ENCODE measurements around the gene TADA2A. TPM values are rescaled to one million over a fixed set of nuclear protein-coding genes. Genes with fewer than 3 reads are reported as not detected.
A peak's percentile ranks its signal among the peaks of the same experiment; 100 is the strongest.
"Not testable (repeated sequence)": the region's sequence is repeated elsewhere in the genome, so short reads cannot be mapped to it uniquely, and the experiment has no call there.

Gene TADA2A
- total and polyA plus RNA-seq, 7 experiments from 2014 or later = 7.4 to 41.3 (median 19.4) TPM

DNA sequence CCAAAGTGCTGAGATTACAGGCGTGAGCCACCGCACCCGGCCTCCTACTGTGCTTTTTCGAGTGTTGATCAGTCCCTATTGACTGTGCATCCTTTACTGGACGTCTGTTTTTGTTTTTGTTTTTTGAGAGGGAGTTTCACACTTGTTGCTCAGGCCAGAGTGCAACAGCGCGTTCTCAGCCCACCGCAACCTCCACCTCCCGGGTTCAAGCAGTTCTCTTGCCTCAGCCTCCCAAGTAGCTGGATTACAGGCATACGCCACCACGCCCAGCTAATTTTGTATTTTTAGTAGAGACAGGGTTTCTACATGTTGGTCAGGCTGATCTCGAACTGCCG is 1.4 kb downstream of the TADA2A start:
- POLR2A ChIA-PET; H3K27ac ChIP-seq (ENCODE audit: low read depth, low read length); H3K27me3 ChIP-seq (ENCODE audit: control insufficient read depth in 2 of 2, insufficient read depth in 2 of 2, low read length in 2 of 2); H3K9me3 ChIP-seq (ENCODE audit: control insufficient read depth in 2 of 3, low read length in 3 of 3); ATAC-seq; CTCF ChIA-PET; H3K9me3 Mint-ChIP-seq; H3K27me3 Mint-ChIP-seq; DNase-seq; H3K4me3 ChIP-seq (ENCODE audit: low read length): not testable (repeated sequence)
- Histone ChIP-seq H3K36me3 (ENCODE audit: control insufficient read depth in 2 of 3, insufficient read depth in 3 of 3, low read length in 3 of 3) (peaks cover 1 to 12% (median 4%) of the 10 kb centered on the region in 3 experiments), H3K4me1 (ENCODE audit: control insufficient read depth in 2 of 2, insufficient read depth in 2 of 2, low read length in 2 of 2) (peaks cover 5 to 11% of the 10 kb centered on the region in 2 donors)
- intact Hi-C loops (cut with micrococcal nuclease) = loop anchor here in 1 of 2 donors (10.0 kb wide), 1 partner anchor 803 kb away; the partner anchor contains the start of gene MRM1
- Mint-ChIP-seq H3K27ac (peak overlapping the region; percentile 25 to 98 (median 69)), H3K4me1 (peaks cover 12 to 51% (median 46%) of the 10 kb centered on the region in 7 donors), H3K36me3 (peaks cover 0 to 21% (median 0%) of the 10 kb centered on the region in 5 donors), H3K4me3 (peak overlapping the region; percentile 91 to 98 (median 95))

DNA sequence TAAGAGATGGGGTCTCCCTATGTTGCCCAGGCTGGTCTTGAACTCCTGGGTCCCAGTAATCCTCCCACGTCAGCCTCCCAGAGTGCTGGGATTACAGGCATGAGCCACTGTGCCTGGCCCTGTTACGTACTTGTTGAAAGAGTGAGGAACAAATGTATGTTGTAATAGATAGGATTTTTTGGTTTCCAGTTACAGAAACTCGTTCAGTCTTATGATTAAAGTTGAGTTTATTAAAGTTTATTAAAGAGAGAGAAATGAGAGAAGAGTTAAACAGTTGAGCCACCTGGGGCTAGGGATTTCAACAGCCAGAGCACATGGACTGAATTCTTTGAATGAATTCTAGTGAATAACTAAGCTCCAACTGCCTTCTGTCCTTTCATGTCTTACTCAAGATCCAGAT is 3.7 kb downstream of the TADA2A start:
- no peak overlapping the region for H3K4me3 ChIP-seq (ENCODE audit: low read length)
- H3K27me3 ChIP-seq (ENCODE audit: control insufficient read depth in 2 of 2, insufficient read depth in 2 of 2, low read length in 2 of 2) = no peaks in the 10 kb centered on the region
- ChIA-PET POLR2A (no interaction called here), CTCF (no interaction called here)
- Mint-ChIP-seq H3K4me3 (peak overlapping the region in 1 of 10 donors; percentile 58), H3K4me1 (peaks cover 14 to 50% (median 33%) of the 10 kb centered on the region in 7 donors), H3K9me3 (peaks cover 0 to 2% (median 0%) of the 10 kb centered on the region in 11 donors), H3K36me3 (peaks cover 10 to 32% (median 19%) of the 10 kb centered on the region in 5 donors), H3K27ac (peak overlapping the region in 2 of 9 donors; percentile 15 to 16), H3K27me3 (no peaks in the 10 kb centered on the region)
- no peaks in the 10 kb centered on the region for H3K9me3 ChIP-seq (ENCODE audit: control insufficient read depth in 2 of 3, low read length in 3 of 3)
- intact Hi-C loops (cut with micrococcal nuclease) = no loop called here
- DNase-seq (no peak), ATAC-seq (no peak)
- H3K36me3 ChIP-seq (ENCODE audit: control insufficient read depth in 2 of 3, insufficient read depth in 3 of 3, low read length in 3 of 3) = peaks cover 7 to 30% (median 8%) of the 10 kb centered on the region in 3 experiments
- H3K4me1 ChIP-seq (ENCODE audit: control insufficient read depth in 2 of 2, insufficient read depth in 2 of 2, low read length in 2 of 2) = peaks cover 5 to 8% of the 10 kb centered on the region in 2 donors
- no peak overlapping the region for H3K27ac ChIP-seq (ENCODE audit: low read depth, low read length)

DNA sequence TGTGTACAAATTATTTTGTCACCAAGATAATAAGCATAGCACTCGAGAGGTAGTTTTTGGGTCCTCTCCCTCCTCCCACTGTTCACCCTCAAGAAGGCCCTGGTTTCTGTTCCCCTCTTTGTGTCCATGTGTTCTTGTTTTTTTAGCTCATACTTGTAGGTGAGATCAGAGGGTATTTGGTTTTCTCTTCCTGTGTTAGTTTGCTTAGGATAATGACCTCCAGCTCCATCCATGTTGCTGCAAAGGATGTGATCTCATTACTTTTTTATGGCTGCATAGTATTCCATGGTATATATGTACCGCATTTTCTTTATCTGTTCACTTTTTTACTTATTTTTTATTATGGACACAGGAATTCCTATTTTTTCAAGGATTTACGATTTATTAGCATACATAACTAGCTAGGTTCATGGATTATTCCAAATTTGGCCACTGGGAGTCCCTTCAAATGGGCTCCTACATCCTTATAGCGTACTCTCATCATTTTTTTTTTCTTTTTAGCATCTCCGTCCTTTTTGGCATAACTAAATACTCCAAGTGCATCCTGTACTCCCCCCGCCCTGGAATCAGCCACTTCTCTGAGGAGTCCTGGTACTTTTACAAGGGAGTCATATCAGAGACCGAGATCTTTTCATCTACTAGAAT is 7.3 kb downstream of the TADA2A start:
- Histone ChIP-seq H3K9me3 (ENCODE audit: control insufficient read depth in 2 of 3, low read length in 3 of 3) (no peaks in the 10 kb centered on the region), H3K36me3 (ENCODE audit: control insufficient read depth in 2 of 3, insufficient read depth in 3 of 3, low read length in 3 of 3) (peaks cover 7 to 37% (median 8%) of the 10 kb centered on the region in 3 experiments), H3K27me3 (ENCODE audit: control insufficient read depth in 2 of 2, insufficient read depth in 2 of 2, low read length in 2 of 2) (no peaks in the 10 kb centered on the region), H3K4me1 (ENCODE audit: control insufficient read depth in 2 of 2, insufficient read depth in 2 of 2, low read length in 2 of 2) (no peaks in the 10 kb centered on the region), H3K4me3 (ENCODE audit: low read length) (no peak overlapping the region), H3K27ac (ENCODE audit: low read depth, low read length) (no peak overlapping the region)
- CTCF ChIA-PET = interaction anchor here (0.7 kb wide), 1 partner anchor 1262 kb away, joined by 3 read pairs; no protein-coding TSS in a partner anchor
- ATAC-seq (no peak), DNase-seq (no peak)
- POLR2A ChIA-PET = no interaction called here
- Mint-ChIP-seq H3K4me3 (no peak overlapping the region), H3K27me3 (no peaks in the 10 kb centered on the region), H3K4me1 (peaks cover 0 to 31% (median 13%) of the 10 kb centered on the region in 7 donors), H3K36me3 (peaks cover 10 to 33% (median 24%) of the 10 kb centered on the region in 5 donors), H3K27ac (peak overlapping the region in 4 of 9 donors; percentile 13 to 42 (median 38)), H3K9me3 (peaks cover 0 to 2% (median 0%) of the 10 kb centered on the region in 11 donors)
- intact Hi-C loops (cut with micrococcal nuclease) = no loop called here

DNA sequence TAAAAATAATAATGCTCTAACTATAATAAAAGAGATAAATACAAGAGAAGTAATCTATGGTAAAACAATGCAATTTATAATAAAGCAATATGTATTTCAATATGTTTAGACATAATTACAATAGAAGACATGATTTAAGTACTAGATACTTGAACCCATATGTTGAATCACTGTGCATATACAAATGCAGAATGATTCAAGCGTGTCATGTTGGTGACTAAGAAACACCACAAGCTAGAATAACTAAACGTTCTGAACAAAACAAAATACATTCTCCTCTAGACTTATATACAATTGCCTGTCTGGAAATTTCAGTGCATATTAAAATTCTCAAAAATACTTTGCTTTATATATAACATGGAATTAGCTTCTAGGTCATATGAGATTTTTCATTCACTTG is 11.2 kb downstream of the TADA2A start:
- intact Hi-C loops (cut with micrococcal nuclease) = no loop called here
- Mint-ChIP-seq H3K27me3 (no peaks in the 10 kb centered on the region), H3K9me3 (no peaks in the 10 kb centered on the region), H3K4me3 (no peak overlapping the region), H3K36me3 (peaks cover 10 to 34% (median 23%) of the 10 kb centered on the region in 5 donors), H3K4me1 (peaks cover 0 to 20% (median 7%) of the 10 kb centered on the region in 7 donors), H3K27ac (no peak overlapping the region)
- H3K9me3 ChIP-seq (ENCODE audit: control insufficient read depth in 2 of 3, low read length in 3 of 3) = no peaks in the 10 kb centered on the region
- H3K4me3 ChIP-seq (ENCODE audit: low read length) = no peak overlapping the region
- H3K27ac ChIP-seq (ENCODE audit: low read depth, low read length) = no peak overlapping the region
- no peaks in the 10 kb centered on the region for H3K27me3 ChIP-seq (ENCODE audit: control insufficient read depth in 2 of 2, insufficient read depth in 2 of 2, low read length in 2 of 2)
- DNase-seq = no peak
- CTCF ChIA-PET = no interaction called here
- POLR2A ChIA-PET = interaction anchor here (0.6 to 0.8 kb wide), 2 partner anchors 10 to 15 kb away, joined by 3 to 4 read pairs; no protein-coding TSS in a partner anchor
- no peak for ATAC-seq
- H3K4me1 ChIP-seq (ENCODE audit: control insufficient read depth in 2 of 2, insufficient read depth in 2 of 2, low read length in 2 of 2) = no peaks in the 10 kb centered on the region
- H3K36me3 ChIP-seq (ENCODE audit: control insufficient read depth in 2 of 3, insufficient read depth in 3 of 3, low read length in 3 of 3) = peaks cover 3 to 28% (median 8%) of the 10 kb centered on the region in 3 experiments

DNA sequence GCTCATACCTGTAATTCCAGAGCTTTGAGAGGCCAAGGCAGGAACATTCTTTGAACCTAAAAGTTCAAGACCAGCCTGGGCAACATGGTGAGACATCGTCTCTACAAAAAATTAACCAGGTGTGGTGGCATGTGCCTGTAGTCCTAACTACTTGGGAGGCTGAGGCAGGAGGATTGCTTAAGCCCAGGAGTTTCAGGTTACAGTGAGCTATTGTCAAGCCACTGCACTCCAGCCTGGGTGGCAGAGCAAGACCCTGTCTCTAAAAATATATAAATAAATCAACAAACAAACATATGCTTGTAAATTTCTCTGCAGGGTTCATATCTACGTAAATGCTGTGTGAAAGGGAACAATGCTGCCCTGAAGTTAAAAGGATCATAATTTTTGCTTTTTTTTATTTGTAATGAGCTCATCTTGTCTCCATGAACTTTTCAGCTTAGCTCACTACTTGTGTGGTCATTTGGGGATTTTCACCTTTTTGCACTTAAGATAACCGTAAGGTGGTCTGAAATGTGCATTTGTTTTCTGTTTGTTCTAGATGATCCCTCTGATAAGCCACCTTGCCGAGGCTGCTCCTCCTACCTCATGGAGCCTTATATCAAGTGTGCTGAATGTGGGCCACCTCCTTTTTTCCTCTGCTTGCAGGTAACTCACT is 16.4 kb downstream of the TADA2A start:
- H3K4me1 Mint-ChIP-seq = peaks cover 0 to 4% (median 0%) of the 10 kb centered on the region in 7 donors
- H3K27ac Mint-ChIP-seq = peak overlapping the region in 1 of 9 donors; percentile 62
- H3K27me3 ChIP-seq (ENCODE audit: control insufficient read depth in 2 of 2, insufficient read depth in 2 of 2, low read length in 2 of 2) = no peaks in the 10 kb centered on the region
- no peaks in the 10 kb centered on the region for H3K9me3 ChIP-seq (ENCODE audit: control insufficient read depth in 2 of 3, low read length in 3 of 3)
- ATAC-seq = no peak
- H3K4me3 Mint-ChIP-seq = no peak overlapping the region
- DNase-seq = no peak
- POLR2A ChIA-PET = no interaction called here
- H3K27ac ChIP-seq (ENCODE audit: low read depth, low read length) = no peak overlapping the region
- intact Hi-C loops (cut with micrococcal nuclease) = no loop called here
- CTCF ChIA-PET = interaction anchor here (0.7 kb wide), 1 partner anchor 185 kb away, joined by 3 read pairs; no protein-coding TSS in a partner anchor
- peaks cover 0 to 47% (median 16%) of the 10 kb centered on the region in 5 donors for H3K36me3 Mint-ChIP-seq
- H3K27me3 Mint-ChIP-seq = no peaks in the 10 kb centered on the region
- H3K36me3 ChIP-seq (ENCODE audit: control insufficient read depth in 2 of 3, insufficient read depth in 3 of 3, low read length in 3 of 3) = peaks cover 0 to 47% (median 15%) of the 10 kb centered on the region in 3 experiments
- H3K4me1 ChIP-seq (ENCODE audit: control insufficient read depth in 2 of 2, insufficient read depth in 2 of 2, low read length in 2 of 2) = no peaks in the 10 kb centered on the region
- H3K9me3 Mint-ChIP-seq = no peaks in the 10 kb centered on the region
- no peak overlapping the region for H3K4me3 ChIP-seq (ENCODE audit: low read length)

DNA sequence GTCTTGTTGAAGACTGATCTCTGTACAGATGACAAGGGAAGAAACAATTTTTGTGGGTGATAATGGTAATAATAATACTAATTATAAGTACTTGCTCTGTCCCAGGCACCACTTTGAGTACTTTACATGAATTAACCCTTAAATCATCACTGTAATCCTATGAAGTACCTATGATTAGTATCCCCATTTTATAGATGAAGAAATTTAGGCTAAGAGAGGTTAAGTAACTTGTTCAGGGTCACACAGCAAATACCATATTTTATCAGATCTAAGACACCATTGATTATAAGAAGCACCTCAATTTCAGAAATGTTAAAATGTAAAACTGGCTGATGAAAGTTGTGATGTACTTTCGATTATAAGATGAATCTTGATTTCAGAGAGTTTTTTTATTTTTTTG is 18.6 kb downstream of the TADA2A start:
- DNase-seq (no peak), ATAC-seq (no peak)
- Mint-ChIP-seq H3K4me1 (peaks cover 0 to 16% (median 3%) of the 10 kb centered on the region in 7 donors), H3K27me3 (no peaks in the 10 kb centered on the region), H3K4me3 (no peak overlapping the region), H3K36me3 (peaks cover 0 to 43% (median 15%) of the 10 kb centered on the region in 5 donors), H3K27ac (no peak overlapping the region), H3K9me3 (no peaks in the 10 kb centered on the region)
- Histone ChIP-seq H3K4me3 (ENCODE audit: low read length) (no peak overlapping the region), H3K4me1 (ENCODE audit: control insufficient read depth in 2 of 2, insufficient read depth in 2 of 2, low read length in 2 of 2) (no peaks in the 10 kb centered on the region), H3K9me3 (ENCODE audit: control insufficient read depth in 2 of 3, low read length in 3 of 3) (no peaks in the 10 kb centered on the region), H3K36me3 (ENCODE audit: control insufficient read depth in 2 of 3, insufficient read depth in 3 of 3, low read length in 3 of 3) (peaks cover 0 to 52% (median 15%) of the 10 kb centered on the region in 3 experiments), H3K27me3 (ENCODE audit: control insufficient read depth in 2 of 2, insufficient read depth in 2 of 2, low read length in 2 of 2) (no peaks in the 10 kb centered on the region), H3K27ac (ENCODE audit: low read depth, low read length) (no peak overlapping the region)
- intact Hi-C loops (cut with micrococcal nuclease) = no loop called here
- ChIA-PET POLR2A (no interaction called here), CTCF (no interaction called here)
